ENCODE measurements around the gene CYP24A1. TPM values are rescaled to one million over a fixed set of nuclear protein-coding genes. Genes with fewer than 3 reads are reported as not detected.
A peak's percentile ranks its signal among the peaks of the same experiment; 100 is the strongest.

Gene CYP24A1
- total and polyA plus RNA-seq, 2 of the 13 experiments (the other 11 are each of a cell fraction or from before 2014, with no cell fraction given) = 9.4 to 32.7 TPM

- Histone ChIP-seq H3K4me2 (ENCODE audit: low read depth, low read length) (no peak overlapping the region), H3K9ac (ENCODE audit: insufficient read depth, low read depth, low read length) (no peak overlapping the region), H3K4me3 (replicated peaks in 1 of 3; ENCODE audit: insufficient read depth in 1 of 3, low read depth in 2 of 3, low read length in 3 of 3) (no peak overlapping the region), H3K4me1 (ENCODE audit: insufficient read depth, low read length) (peaks cover 100% of the 10 kb centered on the region), H3K27ac (ENCODE audit: extremely low read length, insufficient read depth, low read length) (no peak overlapping the region), H3K36me3 (replicated peaks in 1 of 2; ENCODE audit: control insufficient read depth in 1 of 2, insufficient read depth in 2 of 2, low read length in 2 of 2) (no peaks in the 10 kb centered on the region), H3K79me2 (ENCODE audit: insufficient read depth, low read length) (no peaks in the 10 kb centered on the region), H3K9me3 (ENCODE audit: low read length) (no peaks in the 10 kb centered on the region), H2AFZ (ENCODE audit: low read length) (no peak overlapping the region), H4K20me1 (ENCODE audit: insufficient read depth, low read length) (no peaks in the 10 kb centered on the region), H3K27me3 (ENCODE audit: control insufficient read depth in 1 of 2, insufficient read depth in 2 of 2, low read length in 2 of 2) (no peaks in the 10 kb centered on the region)
- no TSS peak for BruUV-seq (replicated peaks)
- no peak for FAIRE-seq
- in situ Hi-C loops (cut with HindIII; ENCODE audit: extremely low pct_ligation_motif_present, low pct_unique_long_range_greater_than_20kb) (no loop called here), intact Hi-C loops (cut with micrococcal nuclease; ENCODE audit: unreplicated experiment) (no loop called here)
- ChIA-PET POLR2A (interaction anchor here (4.4 to 6.9 kb wide), 2 partner anchors 13 to 14 kb away, joined by 135 to 145 read pairs; no protein-coding TSS in a partner anchor), CTCF (ENCODE audit: low intra/inter-chr PET ratio, low total read pairs) (no interaction called here)
- ATAC-seq = no peak
- TF ChIP-seq NFRKB (IDR thresholded peaks at IDR 0.05) (0 out of 2 replicates have a peak, but pooled peaks have one; percentile 21), SP1 (IDR thresholded peaks at IDR 0.05) (peak; percentile 30; the same call in 1 of the 2 replicates), SP1 (CRISPR knock-in tag; IDR thresholded peaks at IDR 0.05) (no peak), PCBP2 (optimal IDR thresholded peaks at IDR 0.05; ENCODE audit: low read depth, low read length, poor library complexity, severe bottlenecking) (peak; percentile 61), ZNF432 (CRISPR knock-in tag; IDR thresholded peaks at IDR 0.05; ENCODE audit: borderline replicate concordance) (no peak), TOE1 (CRISPR knock-in tag; IDR thresholded peaks at IDR 0.05) (no peak), NBN (conservative IDR thresholded peaks at IDR 0.05) (peak; percentile 91; the same call in 1 of the 2 replicates), FOXK2 (IDR thresholded peaks at IDR 0.05) (0 out of 2 replicates have a peak, but pooled peaks have one; percentile 12), MTERF4 (CRISPR knock-in tag; IDR thresholded peaks at IDR 0.05) (no peak), NCOA1 (CRISPR knock-in tag; IDR thresholded peaks at IDR 0.05) (no peak), ZNF629 (CRISPR knock-in tag; conservative IDR thresholded peaks at IDR 0.05) (peak; percentile 26; the same call in 1 of the 2 replicates), ZNF282 (IDR thresholded peaks at IDR 0.05; ENCODE audit: partially characterized antibody) (peak; percentile 22), LCORL (IDR thresholded peaks at IDR 0.05) (peak; percentile 50; the same call in 1 of the 2 replicates), LCORL (CRISPR knock-in tag; IDR thresholded peaks at IDR 0.05) (no peak), RAD51 (IDR thresholded peaks at IDR 0.05; ENCODE audit: borderline replicate concordance) (0 out of 2 replicates have a peak, but pooled peaks have one; percentile 36)
- 92% methylated on average over 2 of the region's 2 CpGs for WGBS (ENCODE audit: low lambda C conversion rate)
- no peak for DNase-seq (ENCODE audit: low spot score)
Measured at GRCh38 chr20:54119744-54120143, 54.0 kb downstream of the CYP24A1 start.
